Left ventricle myocardium inferior (tissue), 1 donor: ENCODE data around the gene HMG20A. TPM values are rescaled to one million over a fixed set of nuclear protein-coding genes. Genes with fewer than 3 reads are reported as not detected.

ENCODE experiments used
- DNase-seq: peaks from one replicate; pipeline ENCODE4 v3.0.0-alpha.2; 2020
- H3K27ac ChIP-seq: fragments of 200-600 bp; replicated peaks from 2 replicates; pipeline ENCODE4 v1.8.0; 2021
- H3K27me3 ChIP-seq: fragments of 200-600 bp; 2 replicates; pipeline ENCODE4 v1.8.0; 2021; ENCODE audit warnings: low read depth
- H3K36me3 ChIP-seq: fragments of 200-600 bp; 2 replicates; pipeline ENCODE4 v1.8.0; 2021
- H3K4me1 ChIP-seq: fragments of 200-600 bp; 2 replicates; pipeline ENCODE4 v1.8.0; 2021
- H3K4me3 ChIP-seq: fragments of 200-600 bp; 2 replicates; pipeline ENCODE4 v1.8.0; 2021; ENCODE audit warnings: mild to moderate bottlenecking, moderate library complexity
- H3K9me3 ChIP-seq: fragments of 200-600 bp; replicated peaks from 2 replicates; pipeline ENCODE4 v1.8.0; 2021
- intact Hi-C: fragments of 100-400 bp; cut with micrococcal nuclease; formaldehyde crosslinking; loops from one replicate; pipeline ENCODE4 v1.11.0; 2022
- total RNA-seq: library from RNA; stranded (reverse); fragmentation: NEBNext Ultra II Directional; extraction: Animal tissue kit (Norgen Biotek cat#: 25700); gene quantifications from one replicate; pipeline ENCODE4 v1.2.1, GENCODE V29; 2021
- TF ChIP-seq, protein P1 (sequence below): fragments of 200-600 bp; IDR thresholded peaks from 2 replicates; pipeline ENCODE4 v1.8.0; 2021; ENCODE audit warnings: antibody characterized with exemption, mild to moderate bottlenecking, borderline replicate concordance
- donor health status: DM: no; HTN: yes; CAD: no; lungs with severe emphysema.

Gene HMG20A
- total RNA-seq, 1 donor from 2014 or later, result 30.5 TPM

DNA sequence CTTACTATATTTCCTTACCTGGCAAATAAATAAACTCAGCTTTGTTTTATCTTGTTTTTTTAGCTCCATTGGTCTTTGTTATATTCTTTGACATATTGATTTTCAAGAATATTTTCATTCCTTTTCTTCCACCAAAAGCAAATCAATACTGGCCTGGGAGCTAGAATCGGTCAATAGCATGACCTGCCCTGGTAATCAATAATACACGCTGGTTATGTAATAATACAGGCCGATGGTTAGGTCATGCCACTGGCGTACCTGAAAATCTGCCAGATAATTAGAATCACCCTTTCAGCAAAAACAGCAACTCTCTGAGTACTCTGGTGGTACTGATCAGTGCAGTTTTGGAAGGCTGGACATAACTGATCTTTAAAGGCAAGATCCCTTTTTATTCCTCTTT, 40.7 kb upstream of the HMG20A start:
- no peak overlapping the region for H3K27ac ChIP-seq
- H3K27me3 ChIP-seq, result no peaks in the 10 kb centered on the region
- H3K4me1 ChIP-seq, result peaks cover 38% of the 10 kb centered on the region
- no peaks in the 10 kb centered on the region for H3K9me3 ChIP-seq
- intact Hi-C loops, result no loop called here
- no peaks in the 10 kb centered on the region for H3K36me3 ChIP-seq
- no peak overlapping the region for H3K4me3 ChIP-seq
- TF ChIP-seq, protein P1, sequence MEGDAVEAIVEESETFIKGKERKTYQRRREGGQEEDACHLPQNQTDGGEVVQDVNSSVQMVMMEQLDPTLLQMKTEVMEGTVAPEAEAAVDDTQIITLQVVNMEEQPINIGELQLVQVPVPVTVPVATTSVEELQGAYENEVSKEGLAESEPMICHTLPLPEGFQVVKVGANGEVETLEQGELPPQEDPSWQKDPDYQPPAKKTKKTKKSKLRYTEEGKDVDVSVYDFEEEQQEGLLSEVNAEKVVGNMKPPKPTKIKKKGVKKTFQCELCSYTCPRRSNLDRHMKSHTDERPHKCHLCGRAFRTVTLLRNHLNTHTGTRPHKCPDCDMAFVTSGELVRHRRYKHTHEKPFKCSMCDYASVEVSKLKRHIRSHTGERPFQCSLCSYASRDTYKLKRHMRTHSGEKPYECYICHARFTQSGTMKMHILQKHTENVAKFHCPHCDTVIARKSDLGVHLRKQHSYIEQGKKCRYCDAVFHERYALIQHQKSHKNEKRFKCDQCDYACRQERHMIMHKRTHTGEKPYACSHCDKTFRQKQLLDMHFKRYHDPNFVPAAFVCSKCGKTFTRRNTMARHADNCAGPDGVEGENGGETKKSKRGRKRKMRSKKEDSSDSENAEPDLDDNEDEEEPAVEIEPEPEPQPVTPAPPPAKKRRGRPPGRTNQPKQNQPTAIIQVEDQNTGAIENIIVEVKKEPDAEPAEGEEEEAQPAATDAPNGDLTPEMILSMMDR, result no peak
- no peak for DNase-seq

GRCh38 chr15:77384086-77384485, 36.6 kb upstream of the HMG20A start:
- DNase-seq, result no peak
- no peak overlapping the region for H3K4me3 ChIP-seq
- H3K9me3 ChIP-seq, result no peaks in the 10 kb centered on the region
- TF ChIP-seq, protein P1, result no peak
- peaks cover 75% of the 10 kb centered on the region for H3K4me1 ChIP-seq
- H3K36me3 ChIP-seq, result no peaks in the 10 kb centered on the region
- H3K27me3 ChIP-seq, result no peaks in the 10 kb centered on the region
- H3K27ac ChIP-seq, result no peak overlapping the region
- intact Hi-C loops, result no loop called here

GRCh38 chr15:77384589-77385359, 35.9 kb upstream of the HMG20A start:
- no peaks in the 10 kb centered on the region for H3K36me3 ChIP-seq
- no peak overlapping the region for H3K27ac ChIP-seq
- TF ChIP-seq, protein P1, result no peak
- H3K4me1 ChIP-seq, result peaks cover 82% of the 10 kb centered on the region
- DNase-seq, result no peak
- H3K9me3 ChIP-seq, result no peaks in the 10 kb centered on the region
- H3K27me3 ChIP-seq, result no peaks in the 10 kb centered on the region
- H3K4me3 ChIP-seq, result no peak overlapping the region
- intact Hi-C loops, result no loop called here

DNA sequence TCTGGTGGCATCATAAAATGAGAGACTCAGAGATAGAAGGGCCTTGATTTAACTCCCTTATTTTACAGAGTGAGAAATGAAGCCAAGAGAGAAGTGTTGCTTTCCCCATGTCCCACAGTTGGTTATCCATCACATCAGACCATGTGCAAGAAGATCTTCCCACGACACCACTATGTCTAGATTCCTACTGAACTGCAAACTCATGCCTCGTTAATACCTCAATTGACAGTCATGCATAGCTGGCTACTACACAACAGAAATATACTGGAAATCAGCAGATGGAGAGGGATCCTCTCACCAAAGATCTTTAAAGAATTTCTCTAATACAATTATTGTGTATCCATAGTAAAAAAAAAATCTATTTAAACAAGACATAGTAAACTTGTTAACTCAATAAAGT, 34.1 kb upstream of the HMG20A start:
- Histone ChIP-seq H3K4me3 (no peak overlapping the region), H3K27me3 (no peaks in the 10 kb centered on the region), H3K4me1 (peaks cover 99% of the 10 kb centered on the region), H3K36me3 (no peaks in the 10 kb centered on the region), H3K9me3 (no peaks in the 10 kb centered on the region), H3K27ac (no peak overlapping the region)
- TF ChIP-seq, protein P1, result no peak
- intact Hi-C loops, result no loop called here
- no peak for DNase-seq

GRCh38 chr15:77387365-77388105, 33.2 kb upstream of the HMG20A start:
- Histone ChIP-seq H3K27ac (no peak overlapping the region), H3K9me3 (no peaks in the 10 kb centered on the region), H3K27me3 (no peaks in the 10 kb centered on the region), H3K4me3 (no peak overlapping the region), H3K4me1 (peaks cover 100% of the 10 kb centered on the region), H3K36me3 (no peaks in the 10 kb centered on the region)
- intact Hi-C loops, result no loop called here
- no peak for DNase-seq
- TF ChIP-seq, protein P1, result no peak
